SU-DHL-6 (cell line): ENCODE results near the gene RNASEH2C.
"Not testable (repeated sequence)": the region's sequence is repeated elsewhere in the genome, so short reads cannot be mapped to it uniquely, and the experiment has no call there.

Experiments used
- H2AFZ ChIP-seq: fragments of 200-600 bp; sonication (generic); 2 replicates; pipeline ENCODE4 v1.6.1; 2014; ENCODE audit warnings: low read depth, mild to moderate bottlenecking, moderate library complexity, mixed read lengths, antibody characterized with exemption, low read length; ENCODE audit not compliant: severe bottlenecking
- H3F3A ChIP-seq: fragments of 200-600 bp; shearing (Covaris generic); 2 replicates; pipeline ENCODE4 v1.6.0; 2016; ENCODE audit warnings: antibody characterized with exemption, mild to moderate bottlenecking; ENCODE audit not compliant: insufficient read depth
- H3K27ac ChIP-seq: fragments of 200-600 bp; sonication (generic); 2 replicates; pipeline ENCODE4 v1.5.1; 2016; ENCODE audit warnings: low read depth, mild to moderate bottlenecking, low read length, moderate library complexity, mixed read lengths
- H3K27me3 ChIP-seq: fragments of 200-600 bp; sonication (generic), shearing (Covaris generic); 2 replicates; pipeline ENCODE4 v1.6.0; 2014; ENCODE audit warnings: mild to moderate bottlenecking, low read length
- H3K36me3 ChIP-seq: fragments of 200-600 bp; sonication (generic); 2 replicates; pipeline ENCODE4 v1.6.1; 2014; ENCODE audit warnings: mild to moderate bottlenecking, low read length, mixed read lengths
- H3K4me2 ChIP-seq: fragments of 300-600, 200-600 bp; shearing (Covaris generic), sonication (generic); 2 replicates; pipeline ENCODE4 v1.6.0; 2014; ENCODE audit warnings: low read length, low read depth, mild to moderate bottlenecking; ENCODE audit not compliant: poor library complexity, severe bottlenecking
- H3K4me3 ChIP-seq: fragments of 200-600 bp; sonication (generic); 2 replicates; pipeline ENCODE4 v1.5.1; 2014; ENCODE audit warnings: antibody characterized with exemption, low read length, mild to moderate bottlenecking, mixed read lengths; ENCODE audit not compliant: insufficient read depth, poor library complexity, severe bottlenecking
- H3K79me2 ChIP-seq: fragments of 200-600 bp; sonication (generic); 2 replicates; pipeline ENCODE4 v1.6.1; 2014; ENCODE audit warnings: mild to moderate bottlenecking, low read length, moderate library complexity; ENCODE audit not compliant: insufficient read depth
- H3K9ac ChIP-seq: fragments of 200-600 bp; sonication (generic); 2 replicates; pipeline ENCODE4 v1.7.0; 2014; ENCODE audit warnings: mild to moderate bottlenecking, low read length
- H3K9me2 ChIP-seq: fragments of 200-600 bp; sonication (generic); replicated peaks from 2 replicates; pipeline ENCODE4 v1.6.1; 2014; ENCODE audit warnings: low read length; ENCODE audit not compliant: insufficient read depth
- H3K9me3 ChIP-seq: fragments of 200-600 bp; sonication (generic); 2 replicates; pipeline ENCODE4 v1.6.1; 2014; ENCODE audit warnings: low read length, mixed read lengths; ENCODE audit not compliant: insufficient read depth
- H4K20me1 ChIP-seq: fragments of 200-600 bp; sonication (generic); 2 replicates; pipeline ENCODE4 v1.6.1; 2014; ENCODE audit warnings: low read depth, mild to moderate bottlenecking, antibody characterized with exemption, low read length, moderate library complexity, mixed read lengths
- CTCF ChIP-seq: fragments of 200-600 bp; sonication (generic); IDR thresholded peaks from one replicate; pipeline ENCODE4 v1.5.1; 2017; ENCODE audit warnings: antibody characterized with exemption, mild to moderate bottlenecking, low read length, moderate library complexity; ENCODE audit not compliant: insufficient read depth, poor library complexity, severe bottlenecking
- EZH2phosphoT487 ChIP-seq: fragments of 200-600 bp; sonication (generic), shearing (Covaris generic); conservative IDR thresholded peaks from 2 replicates; pipeline ENCODE4 v1.6.1; 2018; ENCODE audit warnings: mild to moderate bottlenecking, antibody characterized with exemption, low read length, moderate library complexity, mixed read lengths

The RNASEH2C gene

GRCh38 chr11:65710421-65710820, 10.2 kb downstream of the RNASEH2C start:
- Histone ChIP-seq H3K79me2 (peaks cover 6% of the 10 kb centered on the region; the same call in 1 of the 2 replicates), H3K4me3 (no peak overlapping the region), H3K4me2 (no peak overlapping the region), H3K27ac (no peak overlapping the region), H3K27me3 (no peaks in the 10 kb centered on the region), H2AFZ (no peak overlapping the region), H3K36me3 (peaks cover 6% of the 10 kb centered on the region; the same call in 1 of the 2 replicates), H4K20me1 (no peaks in the 10 kb centered on the region), H3F3A (no peaks in the 10 kb centered on the region), H3K9ac (no peak overlapping the region), H3K9me2 (no peaks in the 10 kb centered on the region), H3K9me3 (no peaks in the 10 kb centered on the region)
- no peak for TF ChIP-seq EZH2phosphoT487
- no peak for TF ChIP-seq CTCF

DNA sequence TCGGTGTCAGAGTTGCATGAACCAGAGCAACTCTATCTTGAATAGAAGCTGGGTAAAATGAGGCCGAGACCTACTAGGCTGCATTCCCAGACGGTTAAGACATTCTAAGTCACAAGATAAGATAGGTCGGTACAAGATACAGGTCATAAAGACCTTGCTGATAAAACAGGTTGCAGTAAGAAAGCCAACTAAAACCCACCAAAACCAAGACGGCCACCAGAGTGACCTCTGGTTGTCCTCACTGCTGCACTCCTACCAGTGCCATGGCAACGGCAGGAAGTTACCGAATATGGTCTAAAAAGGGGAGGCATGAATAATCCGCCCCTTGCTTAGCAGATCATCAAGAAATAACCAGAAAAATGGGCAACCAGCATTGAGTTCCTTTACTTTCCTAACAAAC, 10.9 kb downstream of the RNASEH2C start:
- no peak overlapping the region for H3K4me3 ChIP-seq
- TF ChIP-seq CTCF (no peak), EZH2phosphoT487 (no peak)

DNA sequence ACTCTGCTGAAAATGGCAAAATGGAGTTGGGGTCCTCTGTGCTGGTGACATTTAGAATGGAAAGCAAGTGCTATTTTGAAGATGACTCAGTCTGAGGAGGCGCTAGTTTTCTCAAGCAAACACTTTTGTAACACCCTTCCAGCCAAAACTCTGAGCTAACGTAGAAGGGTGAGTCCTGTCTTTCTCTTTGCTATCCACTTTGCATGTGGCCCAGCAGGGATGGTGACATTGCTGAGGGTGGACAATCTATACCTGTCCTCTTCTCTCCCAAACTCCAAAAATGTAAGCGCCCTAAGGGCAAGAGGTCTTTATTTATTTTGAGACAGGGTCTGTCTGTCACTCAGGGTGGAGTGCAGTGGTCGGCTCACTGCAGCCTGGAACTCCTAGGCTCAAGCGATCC, 12.1 kb downstream of the RNASEH2C start:
- no peak overlapping the region for H3K4me3 ChIP-seq
- no peak overlapping the region for H2AFZ ChIP-seq
- no peaks in the 10 kb centered on the region for H4K20me1 ChIP-seq
- H3K27me3 ChIP-seq = no peaks in the 10 kb centered on the region
- peaks cover 6% of the 10 kb centered on the region; the same call in 1 of the 2 replicates for H3K79me2 ChIP-seq
- no peaks in the 10 kb centered on the region for H3K9me3 ChIP-seq
- H3K9me2 ChIP-seq = no peaks in the 10 kb centered on the region
- H3K9ac ChIP-seq = no peak overlapping the region
- no peak overlapping the region for H3K4me2 ChIP-seq
- no peaks in the 10 kb centered on the region for H3F3A ChIP-seq
- no peak for TF ChIP-seq EZH2phosphoT487
- no peak for TF ChIP-seq CTCF
- no peaks in the 10 kb centered on the region for H3K36me3 ChIP-seq
- no peak overlapping the region for H3K27ac ChIP-seq

More for the DNA sequence above, 10.9 kb downstream of the RNASEH2C start:
- Histone ChIP-seq H3K79me2 (peaks cover 6% of the 10 kb centered on the region; the same call in 1 of the 2 replicates), H3K27ac (no peak overlapping the region), H3K9ac (no peak overlapping the region), H3K36me3 (peaks cover 2% of the 10 kb centered on the region; the same call in 1 of the 2 replicates), H4K20me1 (no peaks in the 10 kb centered on the region), H3K9me2 (no peaks in the 10 kb centered on the region), H3K27me3 (no peaks in the 10 kb centered on the region), H3K4me2 (no peak overlapping the region), H2AFZ (no peak overlapping the region), H3F3A (no peaks in the 10 kb centered on the region), H3K9me3 (no peaks in the 10 kb centered on the region)

DNA sequence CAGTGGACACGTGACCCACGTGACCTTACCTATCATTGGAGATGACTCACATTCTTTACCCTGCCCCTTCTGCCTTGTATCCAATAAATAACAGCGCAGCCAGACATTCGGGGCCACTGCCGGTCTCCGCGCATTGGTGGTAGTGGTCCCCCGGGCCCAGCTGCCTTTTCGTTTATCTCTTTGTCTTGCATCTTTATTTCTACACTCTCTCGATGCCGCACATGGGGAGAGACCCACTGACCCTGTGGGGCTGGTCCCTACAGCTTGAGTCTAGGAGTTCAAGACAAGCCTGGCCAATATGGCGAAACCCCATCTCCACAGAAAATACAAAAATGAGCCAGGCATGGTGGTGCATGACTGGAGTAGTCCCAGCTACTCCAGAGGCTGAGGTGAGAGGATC, 13.6 kb downstream of the RNASEH2C start:
- not testable (repeated sequence) for H3K4me2 ChIP-seq, H3K4me3 ChIP-seq, H3K27ac ChIP-seq, H3K9me2 ChIP-seq, H2AFZ ChIP-seq, H3K79me2 ChIP-seq, H3K9ac ChIP-seq, H4K20me1 ChIP-seq, H3K27me3 ChIP-seq, H3F3A ChIP-seq, H3K9me3 ChIP-seq, H3K36me3 ChIP-seq
